SK-N-SH (cell line): ENCODE data around the gene NSD1. TPM values are rescaled to one million over a fixed set of nuclear protein-coding genes. Genes with fewer than 3 reads are reported as not detected.

Experiments
- CTCF ChIA-PET: fragments of 300-600, 350-600 bp; formaldehyde crosslinking; extraction: SDS; loops from one replicate; lab custom pipeline; 2021; lab: Yijun Ruan, JAX
- POLR2A ChIA-PET: fragments of 350-600 bp; sonication (Branson Sonifier 250); formaldehyde crosslinking; extraction: SDS; loops from one replicate; lab custom pipeline; 2020; ENCODE audit warnings: antibody characterized with exemption, inconsistent platforms; lab: Yijun Ruan, JAX
- DNase-seq: peaks from one replicate; pipeline ENCODE4 v3.0.0; 2012
- H2AFZ ChIP-seq: fragments of 200-600 bp; sonication (generic); 2 replicates; pipeline ENCODE4 v1.8.1; 2016; ENCODE audit warnings: antibody characterized with exemption, mild to moderate bottlenecking, low read depth
- H3F3A ChIP-seq: fragments of 200-600 bp; sonication (generic); replicated peaks from 2 replicates; pipeline ENCODE3; 2016; ENCODE audit warnings: antibody characterized with exemption, mild to moderate bottlenecking; ENCODE audit not compliant: insufficient read depth
- H3K27ac ChIP-seq, 2 experiments: fragments of 200-500 bp in 1 of 2; fragments of 200-600 bp in 1 of 2; sonication (Bioruptor generic) in 1 of 2; sonication (generic), shearing (Covaris generic) in 1 of 2; 2 replicates each; pipeline versions ENCODE4 v1.5.1 to v1.6.1; 2014 to 2016; ENCODE audit warnings: low read depth in 2 of 2, inconsistent platforms in 1 of 2, low read length in 1 of 2, mild to moderate bottlenecking in 1 of 2, mixed read lengths in 1 of 2
- H3K27me3 ChIP-seq: fragments of 200-600 bp; sonication (generic), shearing (Covaris generic); 2 replicates; pipeline ENCODE4 v1.6.1; 2016; ENCODE audit warnings: mixed run types; ENCODE audit not compliant: insufficient read depth
- H3K36me3 ChIP-seq, 2 experiments: fragments of 200-500 bp in 1 of 2; fragments of 200-600 bp in 1 of 2; sonication (Bioruptor generic) in 1 of 2; sonication (generic) in 1 of 2; replicated peaks in 1 of 2; 2 replicates each; pipeline versions ENCODE3 to v1.5.1; 2014 to 2016; ENCODE audit warnings: low read length in 1 of 2, mild to moderate bottlenecking in 1 of 2; ENCODE audit not compliant: insufficient read depth in 2 of 2, control insufficient read depth in 1 of 2
- H3K4me1 ChIP-seq, 2 experiments: fragments of 200-500 bp in 1 of 2; fragments of 200-600 bp in 1 of 2; sonication (Bioruptor generic) in 1 of 2; sonication (generic), shearing (Covaris generic) in 1 of 2; 2 replicates each; pipeline versions ENCODE4 v1.5.1 to v1.6.1; 2014 to 2016; ENCODE audit warnings: low read depth in 1 of 2, low read length in 1 of 2, mixed run types in 1 of 2; ENCODE audit not compliant: insufficient read depth in 2 of 2, control insufficient read depth in 1 of 2
- H3K4me2 ChIP-seq: fragments of 200-600 bp; sonication (generic), shearing (Covaris generic); 2 replicates; pipeline ENCODE4 v1.6.1; 2017; ENCODE audit warnings: mixed run types
- H3K4me3 ChIP-seq, 2 experiments: fragments of 200-500 bp in 1 of 2; fragments of 200-600 bp in 1 of 2; sonication (Bioruptor generic) in 1 of 2; sonication (generic), shearing (Covaris generic) in 1 of 2; 2 replicates each; pipeline versions ENCODE4 v1.5.1 to v1.8.1; 2014 to 2016; ENCODE audit warnings: low read depth in 2 of 2, inconsistent platforms in 1 of 2, low read length in 1 of 2, mild to moderate bottlenecking in 1 of 2, mixed read lengths in 1 of 2, moderate library complexity in 1 of 2
- H3K79me2 ChIP-seq: fragments of 200-600 bp; sonication (generic); 2 replicates; pipeline ENCODE4 v1.8.1; 2017; ENCODE audit warnings: mild to moderate bottlenecking; ENCODE audit not compliant: insufficient read depth
- H3K9ac ChIP-seq: fragments of 200-600 bp; sonication (generic); 2 replicates; pipeline ENCODE4 v1.6.1; 2017; ENCODE audit warnings: mixed run types
- H3K9me2 ChIP-seq: fragments of 200-600 bp; sonication (generic); 2 replicates; pipeline ENCODE4 v1.6.1; 2017; ENCODE audit warnings: mixed run types
- H3K9me3 ChIP-seq: fragments of 200-600 bp; sonication (generic); 2 replicates; pipeline ENCODE4 v1.6.1; 2017; ENCODE audit warnings: mixed run types, mild to moderate bottlenecking, moderate library complexity
- H4K20me1 ChIP-seq: fragments of 200-600 bp; sonication (generic); 2 replicates; pipeline ENCODE4 v1.6.1; 2017; ENCODE audit warnings: mild to moderate bottlenecking, mixed run types; ENCODE audit not compliant: insufficient read depth
- CHD2 ChIP-seq: fragments of 150-350 bp; IDR thresholded peaks from 2 replicates; pipeline ENCODE4 v1.6.1; 2018; ENCODE audit warnings: low read length; ENCODE audit not compliant: partially characterized antibody
- CTCF ChIP-seq: fragments of 200-600 bp; sonication (generic); IDR thresholded peaks from 2 replicates; pipeline ENCODE4 v1.6.1; 2017; ENCODE audit warnings: antibody characterized with exemption, mild to moderate bottlenecking, moderate library complexity
- ELF1 ChIP-seq: IDR thresholded peaks from 2 replicates; pipeline ENCODE4 v1.4.0; 2012
- FOSL2 ChIP-seq: IDR thresholded peaks from 2 replicates; pipeline ENCODE4 v1.4.0; 2012; ENCODE audit warnings: low read depth, mild to moderate bottlenecking, moderate library complexity, borderline replicate concordance
- GABPA ChIP-seq: IDR thresholded peaks from 2 replicates; pipeline ENCODE4 v1.4.0; 2012; ENCODE audit warnings: low read depth, mild to moderate bottlenecking
- JUND ChIP-seq: IDR thresholded peaks from 2 replicates; pipeline ENCODE4 v1.4.0; 2012
- MAX ChIP-seq: IDR thresholded peaks from 2 replicates; pipeline ENCODE4 v1.4.0; 2012; ENCODE audit warnings: low read depth
- MXI1 ChIP-seq: IDR thresholded peaks from 2 replicates; pipeline ENCODE4 v1.6.1; 2012; ENCODE audit warnings: mild to moderate bottlenecking, low read depth, low read length, improper control_type of control experiment
- NFIC ChIP-seq: IDR thresholded peaks from 2 replicates; pipeline ENCODE4 v1.4.0; 2012; ENCODE audit warnings: borderline replicate concordance
- NRF1 ChIP-seq: IDR thresholded peaks from 2 replicates; pipeline ENCODE4 v1.6.1; 2012; ENCODE audit warnings: low read depth, mild to moderate bottlenecking, low read length
- POLR2AphosphoS5 ChIP-seq: IDR thresholded peaks from 2 replicates; pipeline ENCODE4 v1.6.1; 2012; ENCODE audit warnings: low read depth, low read length
- RAD21 ChIP-seq: IDR thresholded peaks from 2 replicates; pipeline ENCODE4 v1.6.1; 2012; ENCODE audit warnings: mild to moderate bottlenecking, low read length
- REST ChIP-seq: IDR thresholded peaks from 2 replicates; pipeline ENCODE4 v1.6.1; 2012; ENCODE audit warnings: mild to moderate bottlenecking, low read depth, low read length, moderate library complexity
- SIN3A ChIP-seq: IDR thresholded peaks from 2 replicates; pipeline ENCODE4 v1.6.1; 2012; ENCODE audit warnings: low read depth, mild to moderate bottlenecking, low read length, moderate library complexity, borderline replicate concordance
- SMC3 ChIP-seq: IDR thresholded peaks from 2 replicates; pipeline ENCODE4 v1.6.1; 2012; ENCODE audit warnings: low read depth, low read length, improper control_type of control experiment
- TAF1 ChIP-seq: IDR thresholded peaks from 2 replicates; pipeline ENCODE4 v1.6.1; 2012; ENCODE audit warnings: low read depth, mild to moderate bottlenecking, low read length, moderate library complexity, borderline replicate concordance
- TCF12 ChIP-seq: IDR thresholded peaks from 2 replicates; pipeline ENCODE4 v1.4.0; 2012
- USF1 ChIP-seq: IDR thresholded peaks from 2 replicates; pipeline ENCODE4 v1.4.0; 2012; ENCODE audit warnings: low read depth, borderline replicate concordance
- USF2 ChIP-seq: fragments of 150-350 bp; IDR thresholded peaks from 2 replicates; pipeline ENCODE4 v1.6.1; 2017; ENCODE audit warnings: antibody characterized with exemption, low read length, low read depth, borderline replicate concordance
- WGBS: methylation state at CpG from one replicate; pipeline ENCODE4 v1.1.6; 2017; ENCODE audit warnings: low lambda C conversion rate; 5-methylcytosine and 5-hydroxymethylcytosine counted together
- polyA plus RNA-seq, 3 experiments: library from polyadenylated mRNA; depleted of rRNA; stranded (reverse); fragments of >200 nt; gene quantifications; 2 replicates each; pipeline ENCODE4 v1.2.3, GENCODE V29; 2012

NSD1 gene
- polyA plus RNA-seq, 1 of the 3 experiments (the other 2 are of a cell fraction): 6.7 TPM

- no peak for TF ChIP-seq SIN3A
- no peak overlapping the region for H3K9ac ChIP-seq
- H3K9me3 ChIP-seq: no peaks in the 10 kb centered on the region
- WGBS: 82% methylated on average over 9 of the region's 9 CpGs
- no peak overlapping the region for H3K27ac ChIP-seq
- no peaks in the 10 kb centered on the region for H3K36me3 ChIP-seq
- no peaks in the 10 kb centered on the region for H3K9me2 ChIP-seq
- ChIA-PET CTCF (interaction anchor here (0.6 to 7.6 kb wide), 7 partner anchors 9 to 451 kb away, joined by 3 to 141 read pairs (median 69); partner anchors contain the start of genes FGFR4 and ZNF346), POLR2A (no interaction called here)
- no peaks in the 10 kb centered on the region for H3K27me3 ChIP-seq
- DNase-seq: peak; percentile 27
- no peak overlapping the region for H2AFZ ChIP-seq
- H3F3A ChIP-seq: no peaks in the 10 kb centered on the region
- no peaks in the 10 kb centered on the region for H4K20me1 ChIP-seq
- H3K4me3 ChIP-seq: no peak overlapping the region
- no peak overlapping the region for H3K4me2 ChIP-seq
- no peaks in the 10 kb centered on the region; a peak in 1 of 4 replicates for H3K4me1 ChIP-seq
- no peaks in the 10 kb centered on the region for H3K79me2 ChIP-seq
Observed at GRCh38 chr5:177109810-177110209, 23.8 kb upstream of the NSD1 start.

- Histone ChIP-seq H3K4me2 (no peak overlapping the region), H3K9ac (no peak overlapping the region), H3K36me3 (no peaks in the 10 kb centered on the region), H3F3A (no peaks in the 10 kb centered on the region), H3K27me3 (no peaks in the 10 kb centered on the region), H3K9me3 (no peaks in the 10 kb centered on the region), H2AFZ (no peak overlapping the region), H3K9me2 (no peaks in the 10 kb centered on the region), H3K79me2 (no peaks in the 10 kb centered on the region), H3K27ac (no peak overlapping the region), H4K20me1 (no peaks in the 10 kb centered on the region), H3K4me3 (peak overlapping the region in 1 of 2 experiments; percentile 49; a peak in 1 of 4 replicates), H3K4me1 (no peaks in the 10 kb centered on the region; a peak in 1 of 4 replicates)
- POLR2A ChIA-PET: interaction anchor here (0.5 to 0.6 kb wide), 2 partner anchors 29 to 145 kb away, joined by 4 to 5 read pairs; no protein-coding TSS in a partner anchor
- peak; percentile 91 for DNase-seq
- TF ChIP-seq NFIC (no peak), ELF1 (no peak), FOSL2 (no peak), GABPA (no peak), CTCF (peak; percentile 97), USF1 (no peak), REST (no peak), TCF12 (no peak), TAF1 (no peak), NRF1 (no peak), RAD21 (peak; percentile 96), CHD2 (no peak), SIN3A (no peak), MAX (no peak), SMC3 (peak; percentile 80), MXI1 (no peak; the same call in 1 of the 2 replicates), JUND (no peak), POLR2AphosphoS5 (no peak), USF2 (no peak)
- CTCF ChIA-PET: interaction anchor here (0.5 to 7.6 kb wide), 40 partner anchors 9 to 463 kb away, joined by 3 to 141 read pairs (median 4); partner anchors contain the start of genes FGFR4, NSD1, PRELID1 and RAB24
- 23% methylated on average over 9 of the region's 12 CpGs for WGBS
Observed at GRCh38 chr5:177111720-177112394, 21.7 kb upstream of the NSD1 start.
